Ovary (tissue), 3 donors: ENCODE data around the gene MCEMP1.

ENCODE experiments used
- CTCF ChIP-seq, 3 donors: fragments of 450-650 bp in 2 of 3; fragments of 200-600 bp in 1 of 3; IDR thresholded peaks; one replicate each; pipeline versions ENCODE4 v1.5.1 to v1.8.0; 2016 to 2022; ENCODE audit warnings: antibody characterized with exemption in 3 of 3, mild to moderate bottlenecking in 1 of 3
- POLR2A ChIP-seq: fragments of 450-650 bp; IDR thresholded peaks from one replicate; pipeline ENCODE4 v1.6.1; 2017; ENCODE audit warnings: antibody characterized with exemption, mild to moderate bottlenecking, moderate library complexity
- donor health status: DM: no; HTN: no; CAD: no.

GRCh38 chr19:7678971-7679751 lies 2.3 kb downstream of the MCEMP1 start:
- TF ChIP-seq CTCF (IDR thresholded peaks at IDR 0.05) (no peak), POLR2A (no peak)
